Upper lobe of left lung (tissue), 4 donors: Measurements from ENCODE around the gene HCRT.

Source experiments
- POLR2AphosphoS5 ChIP-seq, 2 donors: sonication (generic); formaldehyde crosslinking; IDR thresholded peaks; one replicate each; pipeline ENCODE4 v1.5.1; 2017; ENCODE audit warnings: antibody characterized with exemption in 2 of 2
- TF ChIP-seq, protein P1 (sequence below), 6 experiments: fragments of 450-650 bp in 4 of 6; fragments of 200-600 bp in 2 of 6; sonication (generic) in 2 of 6; IDR thresholded peaks; one replicate each; pipeline ENCODE4 v1.5.1; 2016 to 2019; ENCODE audit warnings: antibody characterized with exemption in 6 of 6

DNA sequence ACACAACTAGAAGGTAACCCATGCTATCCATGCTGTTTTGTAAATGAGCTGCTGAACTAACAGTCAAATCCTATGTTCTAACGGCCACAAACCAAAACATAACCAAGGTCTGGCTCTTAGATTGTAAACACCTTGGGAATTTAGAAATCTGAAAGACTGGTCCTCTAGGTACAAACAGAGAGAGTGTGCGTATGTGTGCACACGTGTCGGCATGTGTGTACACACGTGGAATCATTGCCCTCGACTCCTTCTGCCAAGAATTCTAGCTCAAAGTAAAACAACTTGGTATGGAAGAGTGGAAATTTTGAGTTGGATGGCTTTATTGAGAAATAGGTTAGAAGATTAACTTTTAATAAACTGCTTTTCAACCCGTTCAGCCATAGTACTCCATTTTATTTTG, 27.1 kb upstream of the HCRT start:
- TF ChIP-seq POLR2AphosphoS5 (IDR thresholded peaks at IDR 0.05), result no peak
- TF ChIP-seq, protein P1, sequence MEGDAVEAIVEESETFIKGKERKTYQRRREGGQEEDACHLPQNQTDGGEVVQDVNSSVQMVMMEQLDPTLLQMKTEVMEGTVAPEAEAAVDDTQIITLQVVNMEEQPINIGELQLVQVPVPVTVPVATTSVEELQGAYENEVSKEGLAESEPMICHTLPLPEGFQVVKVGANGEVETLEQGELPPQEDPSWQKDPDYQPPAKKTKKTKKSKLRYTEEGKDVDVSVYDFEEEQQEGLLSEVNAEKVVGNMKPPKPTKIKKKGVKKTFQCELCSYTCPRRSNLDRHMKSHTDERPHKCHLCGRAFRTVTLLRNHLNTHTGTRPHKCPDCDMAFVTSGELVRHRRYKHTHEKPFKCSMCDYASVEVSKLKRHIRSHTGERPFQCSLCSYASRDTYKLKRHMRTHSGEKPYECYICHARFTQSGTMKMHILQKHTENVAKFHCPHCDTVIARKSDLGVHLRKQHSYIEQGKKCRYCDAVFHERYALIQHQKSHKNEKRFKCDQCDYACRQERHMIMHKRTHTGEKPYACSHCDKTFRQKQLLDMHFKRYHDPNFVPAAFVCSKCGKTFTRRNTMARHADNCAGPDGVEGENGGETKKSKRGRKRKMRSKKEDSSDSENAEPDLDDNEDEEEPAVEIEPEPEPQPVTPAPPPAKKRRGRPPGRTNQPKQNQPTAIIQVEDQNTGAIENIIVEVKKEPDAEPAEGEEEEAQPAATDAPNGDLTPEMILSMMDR (IDR thresholded peaks at IDR 0.05), result no peak
